ENCODE data around the gene NFIA. TPM values are rescaled to one million over a fixed set of nuclear protein-coding genes. Genes with fewer than 3 reads are reported as not detected.

Gene NFIA
- total RNA-seq, 1 experiment from 2014 or later: 65.4 TPM

- H3K27ac ChIP-seq (ENCODE audit: low read depth, low read length, poor library complexity, severe bottlenecking): no peak overlapping the region
- TF ChIP-seq EZH2 (IDR thresholded peaks at IDR 0.05; ENCODE audit: borderline replicate concordance, low read depth, low read length, poor library complexity, severe bottlenecking): no peak
- TF ChIP-seq CTCF (conservative IDR thresholded peaks at IDR 0.05; ENCODE audit: low read depth, low read length): no peak
- no peak for DNase-seq (ENCODE audit: low spot score)
- intact Hi-C loops (cut with micrococcal nuclease; ENCODE audit: unreplicated experiment): no loop called here
- no peaks in the 10 kb centered on the region for H3K9me3 ChIP-seq (ENCODE audit: low read depth, low read length, poor library complexity, severe bottlenecking)
- no peaks in the 10 kb centered on the region for H3K36me3 ChIP-seq (ENCODE audit: insufficient read depth, low read length, poor library complexity, severe bottlenecking)
- H3K27me3 ChIP-seq (replicated peaks; ENCODE audit: insufficient read depth, low read depth, low read length, poor library complexity): no peaks in the 10 kb centered on the region
- no TSS peak for BruUV-seq (replicated peaks)
- CTCF ChIA-PET: no interaction called here
- no peak overlapping the region for H3K4me3 ChIP-seq (ENCODE audit: low read depth, low read length, poor library complexity, severe bottlenecking)
- POLR2A ChIA-PET (ENCODE audit: low non-redundant PET): no interaction called here
- H3K4me1 ChIP-seq (ENCODE audit: insufficient read depth, low read length, poor library complexity, severe bottlenecking): peaks cover 63% of the 10 kb centered on the region
These were observed 84.9 kb downstream of the NFIA start for GRCh38 chr1:61167309-61167708.

DNA sequence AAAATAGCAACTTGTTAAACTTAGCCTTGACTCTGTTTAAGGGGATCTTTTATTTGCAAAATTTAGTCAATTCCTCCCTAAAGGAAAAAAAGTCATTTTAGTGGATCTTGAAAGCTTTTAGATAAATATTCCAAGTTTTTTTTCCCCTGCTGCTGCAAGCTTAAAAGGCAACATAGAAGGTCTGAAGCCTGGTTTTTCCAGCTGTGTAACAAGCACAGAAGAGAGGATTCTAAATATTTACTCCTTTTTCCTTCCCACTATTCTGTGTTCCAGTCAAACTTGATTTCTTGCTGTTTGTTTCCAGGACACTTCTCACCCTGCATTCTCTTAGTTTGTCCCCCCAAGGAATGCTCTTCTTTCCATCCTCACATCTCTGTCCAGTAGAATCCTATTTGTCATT, 86.7 kb downstream of the NFIA start:
- no peaks in the 10 kb centered on the region for H3K27me3 ChIP-seq (replicated peaks; ENCODE audit: insufficient read depth, low read depth, low read length, poor library complexity)
- no peak overlapping the region for H3K27ac ChIP-seq (ENCODE audit: low read depth, low read length, poor library complexity, severe bottlenecking)
- H3K9me3 ChIP-seq (ENCODE audit: low read depth, low read length, poor library complexity, severe bottlenecking): no peaks in the 10 kb centered on the region
- CTCF ChIA-PET: interaction anchor here (0.5 kb wide), 1 partner anchor 38 kb away, joined by 5 read pairs; no protein-coding TSS in a partner anchor
- DNase-seq (ENCODE audit: low spot score): no peak
- BruUV-seq (replicated peaks): no TSS peak
- intact Hi-C loops (cut with micrococcal nuclease; ENCODE audit: unreplicated experiment): no loop called here
- H3K4me1 ChIP-seq (ENCODE audit: insufficient read depth, low read length, poor library complexity, severe bottlenecking): peaks cover 49% of the 10 kb centered on the region
- no peak overlapping the region for H3K4me3 ChIP-seq (ENCODE audit: low read depth, low read length, poor library complexity, severe bottlenecking)
- TF ChIP-seq CTCF (conservative IDR thresholded peaks at IDR 0.05; ENCODE audit: low read depth, low read length) (no peak), EZH2 (IDR thresholded peaks at IDR 0.05; ENCODE audit: borderline replicate concordance, low read depth, low read length, poor library complexity, severe bottlenecking) (no peak)
- no peaks in the 10 kb centered on the region for H3K36me3 ChIP-seq (ENCODE audit: insufficient read depth, low read length, poor library complexity, severe bottlenecking)
- POLR2A ChIA-PET (ENCODE audit: low non-redundant PET): no interaction called here

DNA sequence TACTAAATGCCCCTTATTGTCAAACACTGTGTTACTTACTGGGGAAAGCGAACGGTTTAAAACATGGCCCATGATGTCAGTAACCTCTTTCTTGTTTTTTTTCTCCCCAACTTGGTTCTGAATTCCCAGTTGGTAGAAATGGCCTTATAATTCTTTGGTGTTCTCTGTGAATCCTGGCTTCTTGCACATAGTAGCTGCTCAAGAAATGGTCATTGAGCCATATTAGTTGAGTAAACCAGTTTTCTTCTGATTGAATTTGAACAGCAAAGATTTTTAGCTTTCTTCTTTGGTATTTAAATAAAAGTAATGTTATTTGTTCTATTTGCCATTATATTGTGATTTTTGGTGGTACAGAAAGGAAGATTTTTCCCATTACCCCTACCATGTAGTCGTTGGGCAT, 87.3 kb downstream of the NFIA start:
- H3K4me1 ChIP-seq (ENCODE audit: insufficient read depth, low read length, poor library complexity, severe bottlenecking): peaks cover 48% of the 10 kb centered on the region
- H3K9me3 ChIP-seq (ENCODE audit: low read depth, low read length, poor library complexity, severe bottlenecking): no peaks in the 10 kb centered on the region
- intact Hi-C loops (cut with micrococcal nuclease; ENCODE audit: unreplicated experiment): no loop called here
- no peaks in the 10 kb centered on the region for H3K36me3 ChIP-seq (ENCODE audit: insufficient read depth, low read length, poor library complexity, severe bottlenecking)
- DNase-seq (ENCODE audit: low spot score): no peak
- H3K4me3 ChIP-seq (ENCODE audit: low read depth, low read length, poor library complexity, severe bottlenecking): no peak overlapping the region
- H3K27me3 ChIP-seq (replicated peaks; ENCODE audit: insufficient read depth, low read depth, low read length, poor library complexity): no peaks in the 10 kb centered on the region
- CTCF ChIA-PET: no interaction called here
- no peak for TF ChIP-seq EZH2 (IDR thresholded peaks at IDR 0.05; ENCODE audit: borderline replicate concordance, low read depth, low read length, poor library complexity, severe bottlenecking)
- no peak for TF ChIP-seq CTCF (conservative IDR thresholded peaks at IDR 0.05; ENCODE audit: low read depth, low read length)
- no TSS peak for BruUV-seq (replicated peaks)
- no peak overlapping the region for H3K27ac ChIP-seq (ENCODE audit: low read depth, low read length, poor library complexity, severe bottlenecking)
- POLR2A ChIA-PET (ENCODE audit: low non-redundant PET): no interaction called here
